ENCODE measurements around the gene SH3D21.

SH3D21 gene

DNA sequence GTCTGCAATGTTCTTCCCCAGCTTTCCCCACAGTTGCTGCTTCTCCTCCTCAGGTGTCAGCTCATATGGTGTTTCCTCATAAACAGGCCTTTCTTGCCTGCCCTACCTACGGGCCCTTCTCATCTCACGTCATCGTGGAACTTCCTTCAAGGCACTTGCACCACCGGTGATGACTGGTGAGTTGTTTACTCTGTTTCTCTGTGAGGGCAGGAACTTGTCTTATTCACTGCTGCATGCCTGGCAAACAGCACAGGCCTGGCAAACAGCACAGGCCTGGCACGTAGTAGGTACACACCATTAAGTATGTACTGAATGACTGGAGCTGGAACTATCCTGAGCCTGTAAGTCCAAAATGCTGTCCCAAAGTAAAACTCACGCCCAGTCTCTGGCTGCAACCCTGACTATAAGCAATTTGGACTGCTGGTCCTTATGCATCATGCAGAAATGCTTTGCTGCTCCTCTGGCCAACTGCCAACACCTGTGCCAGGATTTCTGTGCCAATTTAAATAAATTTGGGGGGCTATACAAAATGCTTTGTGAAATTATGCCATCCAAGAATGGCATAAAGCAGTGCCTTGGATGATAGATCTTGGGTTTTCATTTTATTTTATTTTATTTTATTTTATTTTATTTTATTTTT is 53.9 kb downstream of the SH3D21 start:
- no peak for DNase-seq

- DNase-seq, result no peak
Observed at GRCh38 chr1:36365381-36365780, 59.2 kb downstream of the SH3D21 start.

GRCh38 chr1:36366091-36366661 is 60.0 kb downstream of the SH3D21 start:
- DNase-seq, result no peak

GRCh38 chr1:36367066-36367465 is 60.9 kb downstream of the SH3D21 start:
- no peak for DNase-seq

- DNase-seq, result no peak
Observed at GRCh38 chr1:36367798-36368197, 61.6 kb downstream of the SH3D21 start.

DNA sequence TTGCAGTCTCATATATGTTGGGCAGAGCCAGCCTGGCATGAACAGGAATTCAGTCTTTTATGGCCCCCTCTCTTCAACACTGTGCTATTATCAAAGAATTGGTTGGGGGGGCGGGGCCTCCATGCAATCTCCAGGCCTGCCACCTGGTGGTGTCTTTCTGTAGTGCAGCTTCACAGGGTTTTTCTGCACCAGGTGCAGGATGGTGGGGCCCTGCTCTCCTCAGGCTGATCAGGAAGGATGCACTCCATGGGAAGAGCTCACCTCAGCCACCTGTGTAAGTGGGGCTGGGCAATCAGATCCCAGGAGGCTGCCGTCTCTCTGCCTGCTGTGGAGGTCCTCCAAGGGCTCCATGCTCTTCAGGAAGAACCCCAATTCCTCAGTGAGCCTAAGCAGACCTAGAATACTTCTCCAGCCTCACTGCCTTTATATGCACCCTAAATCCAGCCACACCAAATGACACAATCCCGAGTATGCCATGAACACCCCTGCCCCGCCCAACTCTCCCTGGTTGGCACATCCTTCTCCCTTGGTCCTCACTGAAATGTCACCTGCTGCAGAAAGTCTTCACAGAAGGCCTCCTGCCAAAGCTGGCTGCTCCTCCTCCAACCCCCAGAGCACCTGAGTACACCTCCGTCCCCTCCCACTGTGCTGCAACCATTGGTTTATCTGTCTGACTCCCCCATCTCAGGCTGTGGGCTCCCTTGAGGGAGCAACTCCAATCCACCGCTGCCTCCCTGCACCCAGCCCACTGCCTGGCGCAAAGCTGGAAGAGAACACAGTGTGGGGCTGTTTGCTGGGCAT is 63.1 kb downstream of the SH3D21 start:
- DNase-seq, result peak; percentile 42
